Measurements from ENCODE around the gene ERC2. TPM values are rescaled to one million over a fixed set of nuclear protein-coding genes. Genes with fewer than 3 reads are reported as not detected.

ERC2 gene
- polyA plus RNA-seq, 3 donors = not detected

DNA sequence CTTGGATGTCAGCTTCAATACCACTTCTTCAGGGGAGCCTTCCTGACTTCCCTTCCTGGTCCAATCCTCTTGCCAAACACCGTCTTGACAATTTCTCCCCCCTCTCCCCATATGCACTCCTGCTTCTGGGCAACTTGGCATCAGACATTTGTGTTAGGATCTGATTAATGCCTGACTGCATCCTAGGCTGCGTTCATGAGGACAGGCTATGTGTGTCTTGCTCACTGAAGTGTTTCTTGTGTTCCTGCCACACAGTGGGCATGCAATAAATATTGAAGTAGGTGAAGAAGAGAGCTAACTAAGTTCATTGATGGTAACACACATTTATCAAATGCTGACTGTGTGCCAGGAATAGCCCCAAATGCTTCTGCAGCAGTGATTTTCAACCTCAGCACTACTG, 944.8 kb downstream of the ERC2 start:
- H3K4me3 Mint-ChIP-seq = no peak overlapping the region
- peaks cover 0 to 6% (median 1%) of the 10 kb centered on the region in 3 donors for H3K27me3 Mint-ChIP-seq (ENCODE audit: low read depth in 3 of 3)
- intact Hi-C loops (cut with micrococcal nuclease) = no loop called here
- no peak for DNase-seq
- 80% methylated on average over 1 of the region's 2 CpGs for WGBS (ENCODE audit: insufficient coverage)
- Histone ChIP-seq H4K20me1 (ENCODE audit: insufficient read depth, low read length) (no peaks in the 10 kb centered on the region), H3K27ac (ENCODE audit: low read depth in 1 of 2, low read length in 2 of 2) (no peak overlapping the region), H3K9ac (ENCODE audit: insufficient read depth, low read length, poor library complexity, severe bottlenecking) (no peak overlapping the region), H3K36me3 (replicated peaks in 1 of 2; ENCODE audit: control insufficient read depth in 1 of 2, insufficient read depth in 2 of 2, low read length in 2 of 2) (no peaks in the 10 kb centered on the region), H3K27me3 (ENCODE audit: control insufficient read depth in 2 of 2, insufficient read depth in 2 of 2, low read length in 2 of 2) (no peaks in the 10 kb centered on the region), H3K4me1 (ENCODE audit: control insufficient read depth in 1 of 2, insufficient read depth in 2 of 2, low read length in 2 of 2) (no peaks in the 10 kb centered on the region), H2AFZ (ENCODE audit: insufficient read depth, low read depth, low read length, poor library complexity, severe bottlenecking) (no peak overlapping the region), H3K9me3 (replicated peaks in 1 of 2; ENCODE audit: control insufficient read depth in 1 of 2, insufficient read depth in 1 of 2, low read length in 2 of 2) (no peaks in the 10 kb centered on the region), H3K4me3 (replicated peaks in 1 of 3; ENCODE audit: low read depth in 2 of 3, low read length in 3 of 3) (no peak overlapping the region), H3K4me2 (replicated peaks; ENCODE audit: extremely low read depth, low read length, poor library complexity, severe bottlenecking) (no peak overlapping the region), H3K79me2 (ENCODE audit: insufficient read depth, low read length) (no peaks in the 10 kb centered on the region)
- TF ChIP-seq CTCF (IDR thresholded peaks at IDR 0.05) = no peak
- H3K27ac Mint-ChIP-seq = no peak overlapping the region
- peaks cover 0 to 2% (median 0%) of the 10 kb centered on the region in 7 donors for H3K9me3 Mint-ChIP-seq
- H3K4me1 Mint-ChIP-seq = no peaks in the 10 kb centered on the region
- no peaks in the 10 kb centered on the region for H3K36me3 Mint-ChIP-seq

- 51% methylated on average over 3 of the region's 6 CpGs for WGBS (ENCODE audit: insufficient coverage)
- Mint-ChIP-seq H3K27ac (peak overlapping the region in 1 of 7 donors; percentile 24), H3K36me3 (no peaks in the 10 kb centered on the region), H3K4me1 (no peaks in the 10 kb centered on the region), H3K9me3 (peaks cover 0 to 3% (median 2%) of the 10 kb centered on the region in 7 donors), H3K4me3 (no peak overlapping the region), H3K27me3 (ENCODE audit: low read depth in 3 of 3) (peaks cover 0 to 6% (median 1%) of the 10 kb centered on the region in 3 donors)
- no peak overlapping the region for H2AFZ ChIP-seq (ENCODE audit: insufficient read depth, low read depth, low read length, poor library complexity, severe bottlenecking)
- H3K79me2 ChIP-seq (ENCODE audit: insufficient read depth, low read length) = no peaks in the 10 kb centered on the region
- no peak overlapping the region for H3K27ac ChIP-seq (ENCODE audit: low read depth in 1 of 2, low read length in 2 of 2)
- intact Hi-C loops (cut with micrococcal nuclease) = no loop called here
- H3K9me3 ChIP-seq (replicated peaks in 1 of 2; ENCODE audit: control insufficient read depth in 1 of 2, insufficient read depth in 1 of 2, low read length in 2 of 2) = no peaks in the 10 kb centered on the region
- no peaks in the 10 kb centered on the region for H3K4me1 ChIP-seq (ENCODE audit: control insufficient read depth in 1 of 2, insufficient read depth in 2 of 2, low read length in 2 of 2)
- H3K4me2 ChIP-seq (replicated peaks; ENCODE audit: extremely low read depth, low read length, poor library complexity, severe bottlenecking) = no peak overlapping the region
- DNase-seq = no peak
- no peak for TF ChIP-seq CTCF (IDR thresholded peaks at IDR 0.05)
- no peak overlapping the region for H3K4me3 ChIP-seq (replicated peaks in 1 of 3; ENCODE audit: low read depth in 2 of 3, low read length in 3 of 3)
- H3K36me3 ChIP-seq (replicated peaks in 1 of 2; ENCODE audit: control insufficient read depth in 1 of 2, insufficient read depth in 2 of 2, low read length in 2 of 2) = no peaks in the 10 kb centered on the region
- H3K9ac ChIP-seq (ENCODE audit: insufficient read depth, low read length, poor library complexity, severe bottlenecking) = no peak overlapping the region
- no peaks in the 10 kb centered on the region for H4K20me1 ChIP-seq (ENCODE audit: insufficient read depth, low read length)
- H3K27me3 ChIP-seq (ENCODE audit: control insufficient read depth in 2 of 2, insufficient read depth in 2 of 2, low read length in 2 of 2) = no peaks in the 10 kb centered on the region
Measured at GRCh38 chr3:55521738-55522421, 946.4 kb downstream of the ERC2 start.

All from CD14-positive monocyte (primary cell).